OCI-LY7 (cell line): ENCODE results near the gene CFAP210. TPM values are rescaled to one million over a fixed set of nuclear protein-coding genes. Genes with fewer than 3 reads are reported as not detected.
A peak's percentile ranks its signal among the peaks of the same experiment; 100 is the strongest.

Source experiments
- BruUV-seq: library from RNA; stranded (reverse); fragments of 400-500 nt; replicated peaks from 2 replicates; lab custom pipeline; 2021; lab: Mats Ljungman, UMichigan
- CTCF ChIA-PET: fragments of 300-600 bp; sonication (Branson Sonifier 250); formaldehyde crosslinking; loops from one replicate; lab custom pipeline; 2022; ENCODE audit warnings: antibody characterized with exemption; ENCODE audit not compliant: unreplicated experiment; lab: Charles Lee
- POLR2A ChIA-PET: fragments of 300-600 bp; sonication (Branson Sonifier 250); formaldehyde crosslinking; loops from one replicate; lab custom pipeline; 2022; ENCODE audit warnings: antibody characterized with exemption; lab: Charles Lee
- DNase-seq: peaks from one replicate; pipeline ENCODE4 v3.0.0-alpha.2; 2015; ENCODE audit warnings: low spot score
- H2AFZ ChIP-seq: fragments of 200-600 bp; sonication (generic), shearing (Covaris generic); 2 replicates; pipeline ENCODE4 v1.6.1; 2014; ENCODE audit warnings: mild to moderate bottlenecking, antibody characterized with exemption, low read length, moderate library complexity
- H3K27ac ChIP-seq: fragments of 200-600 bp; sonication (generic); 2 replicates; pipeline ENCODE4 v1.5.1; 2014; ENCODE audit warnings: mixed run types, low read depth, mild to moderate bottlenecking, moderate library complexity, low read length, inconsistent platforms; ENCODE audit not compliant: poor library complexity, severe bottlenecking
- H3K36me3 ChIP-seq: fragments of 200-600 bp; sonication (generic); 2 replicates; pipeline ENCODE4 v1.6.1; 2014; ENCODE audit warnings: mild to moderate bottlenecking, antibody characterized with exemption, low read length, moderate library complexity, mixed read lengths; ENCODE audit not compliant: insufficient read depth
- H3K4me1 ChIP-seq: fragments of 200-600 bp; sonication (generic); 2 replicates; pipeline ENCODE4 v1.5.1; 2014; ENCODE audit warnings: mild to moderate bottlenecking, low read length; ENCODE audit not compliant: insufficient read depth, poor library complexity, severe bottlenecking
- H3K4me2 ChIP-seq: fragments of 200-600 bp; sonication (generic); 2 replicates; pipeline ENCODE4 v1.6.1; 2014; ENCODE audit warnings: mild to moderate bottlenecking, low read length
- H3K4me3 ChIP-seq: fragments of 200-600 bp; sonication (generic); 2 replicates; pipeline ENCODE4 v1.5.1; 2014; ENCODE audit warnings: mild to moderate bottlenecking, low read depth, low read length; ENCODE audit not compliant: poor library complexity, severe bottlenecking
- H3K79me2 ChIP-seq: fragments of 200-600 bp; sonication (generic); 2 replicates; pipeline ENCODE4 v1.6.1; 2016; ENCODE audit warnings: low read depth, mild to moderate bottlenecking, low read length, moderate library complexity, mixed read lengths; ENCODE audit not compliant: insufficient read depth
- H3K9me2 ChIP-seq: fragments of 200-600 bp; sonication (generic); 2 replicates; pipeline ENCODE4 v1.6.1; 2016; ENCODE audit warnings: mild to moderate bottlenecking, low read length, mixed read lengths; ENCODE audit not compliant: insufficient read depth
- H3K9me3 ChIP-seq: fragments of 200-600 bp; sonication (generic); 2 replicates; pipeline ENCODE4 v1.6.1; 2014; ENCODE audit warnings: mild to moderate bottlenecking, mixed run types, low read length, mixed read lengths
- H4K20me1 ChIP-seq: fragments of 200-600 bp; sonication (generic); 2 replicates; pipeline ENCODE4 v1.6.1; 2014; ENCODE audit warnings: mild to moderate bottlenecking, antibody characterized with exemption, low read length, moderate library complexity, mixed read lengths; ENCODE audit not compliant: insufficient read depth
- CTCF ChIP-seq: fragments of 200-600 bp; sonication (generic); conservative IDR thresholded peaks from 2 replicates; pipeline ENCODE4 v1.5.1; 2014; ENCODE audit warnings: mild to moderate bottlenecking, antibody characterized with exemption, low read length, moderate library complexity, mixed read lengths
- EZH2phosphoT487 ChIP-seq: fragments of 200-600 bp; sonication (generic); IDR thresholded peaks from 2 replicates; pipeline ENCODE4 v1.6.1; 2018; ENCODE audit warnings: low read depth, borderline replicate concordance, mild to moderate bottlenecking, mixed run types, antibody characterized with exemption, low read length, moderate library complexity, mixed read lengths
- intact Hi-C: fragments of 100-400 bp; cut with micrococcal nuclease; formaldehyde crosslinking; loops from one replicate; pipeline ENCODE4 v1.10.0; 2022; ENCODE audit not compliant: unreplicated experiment
- total RNA-seq, 2 experiments: library from RNA; depleted of rRNA in 1 of 2; stranded (reverse); fragments of >200 nt in 1 of 2; shearing (Covaris generic) in 1 of 2; gene quantifications; 2 replicates each; pipeline ENCODE4 v1.2.3, GENCODE V29; 2014 to 2022

CFAP210 gene
- total RNA-seq, 2 experiments from 2014 or later: not detected

- ChIA-PET CTCF (interaction anchor here (0.6 kb wide), 1 partner anchor 135 kb away, joined by 3 read pairs; no protein-coding TSS in a partner anchor), POLR2A (no interaction called here)
- no peak overlapping the region for H2AFZ ChIP-seq
- H3K4me1 ChIP-seq: peaks cover 11% of the 10 kb centered on the region
- H3K79me2 ChIP-seq: no peaks in the 10 kb centered on the region
- intact Hi-C loops: no loop called here
- no peaks in the 10 kb centered on the region for H3K36me3 ChIP-seq
- H3K4me2 ChIP-seq: no peak overlapping the region
- H4K20me1 ChIP-seq: no peaks in the 10 kb centered on the region
- no peak for DNase-seq
- H3K4me3 ChIP-seq: no peak overlapping the region
- BruUV-seq: no TSS peak
- TF ChIP-seq EZH2phosphoT487 (no peak), CTCF (no peak)
- H3K27ac ChIP-seq: no peak overlapping the region
- no peaks in the 10 kb centered on the region for H3K9me3 ChIP-seq
- no peaks in the 10 kb centered on the region for H3K9me2 ChIP-seq
Measured at GRCh38 chr2:169662744-169663143, 31.5 kb downstream of the CFAP210 start.

DNA sequence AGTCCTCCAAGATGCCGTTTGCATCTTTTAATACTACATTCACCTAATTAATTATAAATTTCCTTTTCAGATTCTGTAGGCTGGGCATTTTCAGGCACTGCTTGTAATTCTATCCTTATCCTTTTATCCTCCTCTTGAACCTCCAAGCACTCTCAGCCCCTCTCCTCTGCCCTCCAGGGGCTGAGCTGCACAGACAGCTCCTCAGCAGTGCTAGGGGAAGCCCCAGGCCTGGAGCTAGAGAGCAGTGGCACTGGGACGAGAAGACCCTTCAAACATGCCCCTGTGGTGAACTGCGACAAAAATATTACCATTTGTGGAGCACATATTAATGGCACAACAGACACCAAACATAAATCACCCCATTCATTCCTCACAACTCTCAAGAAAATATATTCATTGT, 32.9 kb downstream of the CFAP210 start:
- H3K9me3 ChIP-seq: no peaks in the 10 kb centered on the region
- H3K4me2 ChIP-seq: no peak overlapping the region
- intact Hi-C loops: no loop called here
- no peak for DNase-seq
- no peaks in the 10 kb centered on the region for H4K20me1 ChIP-seq
- POLR2A ChIA-PET: no interaction called here
- no peaks in the 10 kb centered on the region for H3K36me3 ChIP-seq
- peaks cover 11% of the 10 kb centered on the region for H3K4me1 ChIP-seq
- TF ChIP-seq CTCF (no peak), EZH2phosphoT487 (no peak)
- H3K4me3 ChIP-seq: no peak overlapping the region
- CTCF ChIA-PET: no interaction called here
- no peaks in the 10 kb centered on the region for H3K79me2 ChIP-seq
- no TSS peak for BruUV-seq
- H3K9me2 ChIP-seq: no peaks in the 10 kb centered on the region
- H2AFZ ChIP-seq: no peak overlapping the region
- no peak overlapping the region for H3K27ac ChIP-seq

DNA sequence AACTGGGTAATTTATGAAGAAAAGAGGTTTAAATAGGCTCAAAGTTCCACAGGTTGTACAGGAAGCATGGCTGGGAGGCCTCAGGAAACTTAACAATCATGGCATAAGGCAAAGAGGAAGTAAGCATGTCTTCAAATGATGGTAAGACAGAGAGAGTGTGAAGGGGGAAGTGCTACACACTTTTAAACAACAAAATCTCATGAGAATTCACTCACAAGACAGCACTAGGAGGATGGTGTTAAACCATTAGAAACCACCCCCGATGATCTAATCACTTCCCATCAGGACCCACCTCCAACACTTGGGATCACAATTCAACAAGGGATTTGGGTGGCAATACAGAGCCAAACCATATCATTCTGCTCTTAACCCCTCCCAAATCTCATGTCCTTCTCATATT, 34.9 kb downstream of the CFAP210 start:
- no peak overlapping the region for H3K4me3 ChIP-seq
- no peaks in the 10 kb centered on the region for H3K36me3 ChIP-seq
- H3K9me2 ChIP-seq: no peaks in the 10 kb centered on the region
- DNase-seq: peak; percentile 51
- no peak overlapping the region for H3K27ac ChIP-seq
- BruUV-seq: no TSS peak
- H3K4me1 ChIP-seq: peaks cover 11% of the 10 kb centered on the region
- intact Hi-C loops: no loop called here
- CTCF ChIA-PET: no interaction called here
- POLR2A ChIA-PET: no interaction called here
- no peaks in the 10 kb centered on the region for H3K79me2 ChIP-seq
- H2AFZ ChIP-seq: peak overlapping the region; percentile 75; the same call in 1 of the 2 replicates
- TF ChIP-seq CTCF (no peak), EZH2phosphoT487 (no peak)
- no peaks in the 10 kb centered on the region for H4K20me1 ChIP-seq
- H3K9me3 ChIP-seq: no peaks in the 10 kb centered on the region
- H3K4me2 ChIP-seq: peak overlapping the region; percentile 13
